K562 (cell line): ENCODE measurements around the gene DGCR2. TPM values are rescaled to one million over a fixed set of nuclear protein-coding genes. Genes with fewer than 3 reads are reported as not detected.

ENCODE experiments used
- CHD4 ChIP-seq: fragments of 200-600 bp; sonication (generic); IDR thresholded peaks from 3 replicates; pipeline ENCODE4 v1.6.1; 2012; ENCODE audit warnings: low read depth, mild to moderate bottlenecking, mixed read lengths, low read length, inconsistent platforms; ENCODE audit not compliant: insufficient read depth, insufficient replicate concordance, poor library complexity, severe bottlenecking
- E2F5 ChIP-seq: sonication (generic); formaldehyde crosslinking; IDR thresholded peaks from 2 replicates; pipeline ENCODE4 v1.8.0; 2022; ENCODE audit warnings: mild to moderate bottlenecking, missing genetic modification reagents
- FOXP1 ChIP-seq: sonication (generic); formaldehyde crosslinking; IDR thresholded peaks from 2 replicates; pipeline ENCODE4 v1.8.0; 2022; ENCODE audit warnings: mild to moderate bottlenecking, missing genetic modification reagents
- GTF2A2 ChIP-seq: IDR thresholded peaks from 2 replicates; pipeline ENCODE4 v1.6.1; 2016; ENCODE audit warnings: mild to moderate bottlenecking, missing genetic modification characterization, missing compliant biosample characterization
- MAFF ChIP-seq: IDR thresholded peaks from 2 replicates; pipeline ENCODE4 v1.6.1; 2012; ENCODE audit warnings: low read length, improper control_type of control experiment
- POLR2AphosphoS5 ChIP-seq: IDR thresholded peaks from 2 replicates; pipeline ENCODE4 v1.6.1; 2011; ENCODE audit warnings: mild to moderate bottlenecking, low read depth, low read length, moderate library complexity; ENCODE audit not compliant: control insufficient read depth, insufficient read depth
- RBM22 ChIP-seq: fragments of 200-400 bp; formaldehyde crosslinking; IDR thresholded peaks from 2 replicates; pipeline ENCODE4 v1.6.1; 2018; ENCODE audit warnings: low read length, low read depth; ENCODE audit not compliant: poor library complexity, severe bottlenecking
- XRCC4 ChIP-seq: IDR thresholded peaks from one replicate; pipeline ENCODE4 v1.6.1; 2011; ENCODE audit not compliant: insufficient read depth, insufficient read length; ENCODE audit errors: extremely low read depth
- ZBTB12 ChIP-seq: fragments of 250-450 bp; sonication (Bioruptor Pico); IDR thresholded peaks from 2 replicates; pipeline ENCODE4 v1.4.0; 2020
- ZBTB34 ChIP-seq: fragments of 250-450 bp; sonication (Bioruptor Pico); IDR thresholded peaks from 2 replicates; pipeline ENCODE4 v1.8.0; 2021; ENCODE audit warnings: mild to moderate bottlenecking, moderate library complexity
- ZNF449 ChIP-seq: fragments of 250-450 bp; sonication (Bioruptor Pico); IDR thresholded peaks from 2 replicates; pipeline ENCODE4 v1.8.0; 2022; ENCODE audit warnings: moderate library complexity, mild to moderate bottlenecking, inconsistent platforms
- ZNF561 ChIP-seq: fragments of 450-650 bp; formaldehyde crosslinking; conservative IDR thresholded peaks from 2 replicates; pipeline ENCODE4 v1.4.0; 2020; ENCODE audit warnings: mild to moderate bottlenecking, moderate library complexity
- ZNF717 ChIP-seq: fragments of 250-450 bp; sonication (Bioruptor Pico); IDR thresholded peaks from 2 replicates; pipeline ENCODE4 v1.5.0; 2021
- polyA plus RNA-seq, 8 experiments: library from polyadenylated mRNA; depleted of rRNA in 4 of 8; stranded (reverse) in 5 of 8; unstranded in 3 of 8; fragments of >200 nt; fragmentation: Nextera tagmentation in 2 of 8; fragmentation: Illumina TruSeq in 1 of 8; extraction: Ambion mirVana in 2 of 8; extraction: Trizol in 1 of 8; gene quantifications; 2 replicates each; pipeline versions ENCODE4 v1.2.1 to v1.2.3, GENCODE V29; 2011 to 2014; ENCODE audit warnings: inconsistent platforms in 1 of 8, missing spikeins in 1 of 8
- total RNA-seq, 7 experiments: library from RNA; depleted of rRNA in 6 of 7; stranded (reverse); fragments of >200 nt in 6 of 7; fragmentation: Illumina TruSeq in 2 of 7; extraction: Trizol in 2 of 7; gene quantifications; 2 replicates each; pipeline versions ENCODE4 v1.2.1 to v1.2.3, GENCODE V29; 2011 to 2021; ENCODE audit warnings: low replicate concordance in 1 of 7
- TF ChIP-seq, protein P1 (sequence below): fragments of 450-650 bp; IDR thresholded peaks from 2 replicates; pipeline ENCODE4 v1.6.1; 2016; ENCODE audit warnings: missing biosample characterization, missing genetic modification characterization
- TF ChIP-seq, protein P2 (sequence below): fragments of 250-450 bp; sonication (Bioruptor Pico); IDR thresholded peaks from 2 replicates; pipeline ENCODE4 v1.4.0; 2020; ENCODE audit warnings: mild to moderate bottlenecking, moderate library complexity
- TF ChIP-seq, protein P3 (sequence below): sonication (generic); formaldehyde crosslinking; IDR thresholded peaks from 2 replicates; pipeline ENCODE4 v1.8.0; 2022; ENCODE audit warnings: missing genetic modification reagents, mild to moderate bottlenecking, moderate library complexity, borderline replicate concordance

DGCR2 gene
- total and polyA plus RNA-seq, 9 of the 15 experiments (the other 6 are each of a cell fraction or from before 2014, with no cell fraction given): 0.69 to 101 (median 56.4) TPM

- TF ChIP-seq XRCC4: no peak
- no peak for TF ChIP-seq E2F5 (CRISPR knock-in tag)
- TF ChIP-seq POLR2AphosphoS5: no peak
- peak; percentile 58; the same call in 1 of the 2 replicates for TF ChIP-seq MAFF
- TF ChIP-seq ZNF449 (CRISPR knock-in tag): no peak
- no peak for TF ChIP-seq CHD4
- TF ChIP-seq, protein P1, sequence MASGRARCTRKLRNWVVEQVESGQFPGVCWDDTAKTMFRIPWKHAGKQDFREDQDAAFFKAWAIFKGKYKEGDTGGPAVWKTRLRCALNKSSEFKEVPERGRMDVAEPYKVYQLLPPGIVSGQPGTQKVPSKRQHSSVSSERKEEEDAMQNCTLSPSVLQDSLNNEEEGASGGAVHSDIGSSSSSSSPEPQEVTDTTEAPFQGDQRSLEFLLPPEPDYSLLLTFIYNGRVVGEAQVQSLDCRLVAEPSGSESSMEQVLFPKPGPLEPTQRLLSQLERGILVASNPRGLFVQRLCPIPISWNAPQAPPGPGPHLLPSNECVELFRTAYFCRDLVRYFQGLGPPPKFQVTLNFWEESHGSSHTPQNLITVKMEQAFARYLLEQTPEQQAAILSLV (tag): no peak
- TF ChIP-seq RBM22: no peak
- no peak for TF ChIP-seq ZBTB34 (CRISPR knock-in tag)
- peak; percentile 55; the same call in 1 of the 2 replicates for TF ChIP-seq GTF2A2 (tag)
- TF ChIP-seq ZNF717 (CRISPR knock-in tag): no peak
- TF ChIP-seq ZBTB12 (CRISPR knock-in tag): no peak
- TF ChIP-seq FOXP1 (CRISPR knock-in tag): no peak
- TF ChIP-seq, protein P2, sequence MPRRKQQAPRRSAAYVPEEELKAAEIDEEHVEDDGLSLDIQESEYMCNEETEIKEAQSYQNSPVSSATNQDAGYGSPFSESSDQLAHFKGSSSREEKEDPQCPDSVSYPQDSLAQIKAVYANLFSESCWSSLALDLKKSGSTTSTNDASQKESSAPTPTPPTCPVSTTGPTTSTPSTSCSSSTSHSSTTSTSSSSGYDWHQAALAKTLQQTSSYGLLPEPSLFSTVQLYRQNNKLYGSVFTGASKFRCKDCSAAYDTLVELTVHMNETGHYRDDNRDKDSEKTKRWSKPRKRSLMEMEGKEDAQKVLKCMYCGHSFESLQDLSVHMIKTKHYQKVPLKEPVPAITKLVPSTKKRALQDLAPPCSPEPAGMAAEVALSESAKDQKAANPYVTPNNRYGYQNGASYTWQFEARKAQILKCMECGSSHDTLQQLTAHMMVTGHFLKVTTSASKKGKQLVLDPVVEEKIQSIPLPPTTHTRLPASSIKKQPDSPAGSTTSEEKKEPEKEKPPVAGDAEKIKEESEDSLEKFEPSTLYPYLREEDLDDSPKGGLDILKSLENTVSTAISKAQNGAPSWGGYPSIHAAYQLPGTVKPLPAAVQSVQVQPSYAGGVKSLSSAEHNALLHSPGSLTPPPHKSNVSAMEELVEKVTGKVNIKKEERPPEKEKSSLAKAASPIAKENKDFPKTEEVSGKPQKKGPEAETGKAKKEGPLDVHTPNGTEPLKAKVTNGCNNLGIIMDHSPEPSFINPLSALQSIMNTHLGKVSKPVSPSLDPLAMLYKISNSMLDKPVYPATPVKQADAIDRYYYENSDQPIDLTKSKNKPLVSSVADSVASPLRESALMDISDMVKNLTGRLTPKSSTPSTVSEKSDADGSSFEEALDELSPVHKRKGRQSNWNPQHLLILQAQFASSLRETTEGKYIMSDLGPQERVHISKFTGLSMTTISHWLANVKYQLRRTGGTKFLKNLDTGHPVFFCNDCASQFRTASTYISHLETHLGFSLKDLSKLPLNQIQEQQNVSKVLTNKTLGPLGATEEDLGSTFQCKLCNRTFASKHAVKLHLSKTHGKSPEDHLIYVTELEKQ (CRISPR knock-in tag): 0 out of 2 replicates have a peak, but pooled peaks have one; percentile 2
- TF ChIP-seq, protein P3, sequence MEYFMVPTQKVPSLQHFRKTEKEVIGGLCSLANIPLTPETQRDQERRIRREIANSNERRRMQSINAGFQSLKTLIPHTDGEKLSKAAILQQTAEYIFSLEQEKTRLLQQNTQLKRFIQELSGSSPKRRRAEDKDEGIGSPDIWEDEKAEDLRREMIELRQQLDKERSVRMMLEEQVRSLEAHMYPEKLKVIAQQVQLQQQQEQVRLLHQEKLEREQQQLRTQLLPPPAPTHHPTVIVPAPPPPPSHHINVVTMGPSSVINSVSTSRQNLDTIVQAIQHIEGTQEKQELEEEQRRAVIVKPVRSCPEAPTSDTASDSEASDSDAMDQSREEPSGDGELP (CRISPR knock-in tag): no peak
- TF ChIP-seq ZNF561 (CRISPR knock-in tag): 0 out of 2 replicates have a peak, but pooled peaks have one; percentile 12
Observed at GRCh38 chr22:19108807-19109197, 13.4 kb downstream of the DGCR2 start (continued).
